GM12865 (cell line): ENCODE measurements around the gene TENM4.

ENCODE experiments used
- DNase-seq: peaks from one replicate; pipeline ENCODE4 v3.0.0; 2010; ENCODE audit warnings: low read depth
- H3K4me3 ChIP-seq: 2 replicates; pipeline ENCODE4 v1.5.1; 2011; ENCODE audit warnings: mild to moderate bottlenecking, low read depth, low read length, control low read depth
- CTCF ChIP-seq: IDR thresholded peaks from 2 replicates; pipeline ENCODE4 v1.5.1; 2011; ENCODE audit warnings: low read length, control low read depth, low read depth, inconsistent platforms; ENCODE audit not compliant: insufficient read depth; ENCODE audit errors: missing control alignments

TENM4 gene

GRCh38 chr11:79013509-79013908, 427.3 kb downstream of the TENM4 start:
- no peak for DNase-seq
- TF ChIP-seq CTCF = no peak
- no peak overlapping the region for H3K4me3 ChIP-seq

GRCh38 chr11:79011357-79011756, 429.5 kb downstream of the TENM4 start:
- TF ChIP-seq CTCF = no peak
- H3K4me3 ChIP-seq = no peak overlapping the region
- no peak for DNase-seq

- TF ChIP-seq CTCF = no peak
- no peak overlapping the region for H3K4me3 ChIP-seq
- no peak for DNase-seq
Observed at GRCh38 chr11:79007771-79008402, 432.9 kb downstream of the TENM4 start.

- no peak for TF ChIP-seq CTCF
- H3K4me3 ChIP-seq = no peak overlapping the region
- no peak for DNase-seq
Observed at GRCh38 chr11:79006854-79007253, 434.0 kb downstream of the TENM4 start.

- no peak for TF ChIP-seq CTCF
- no peak overlapping the region for H3K4me3 ChIP-seq
- no peak for DNase-seq
Observed at GRCh38 chr11:78996007-78996406, 444.8 kb downstream of the TENM4 start.

- TF ChIP-seq CTCF = no peak
- no peak for DNase-seq
- no peak overlapping the region for H3K4me3 ChIP-seq
Observed at GRCh38 chr11:78995171-78995570, 445.7 kb downstream of the TENM4 start.

GRCh38 chr11:78993802-78994430, 446.9 kb downstream of the TENM4 start:
- no peak overlapping the region for H3K4me3 ChIP-seq
- DNase-seq = no peak
- no peak for TF ChIP-seq CTCF
